ENCODE measurements around the gene BAG5. TPM values are rescaled to one million over a fixed set of nuclear protein-coding genes. Genes with fewer than 3 reads are reported as not detected.

The BAG5 gene
- total and polyA plus RNA-seq, 8 donors: 4.3 to 207 (median 11.6) TPM

DNA sequence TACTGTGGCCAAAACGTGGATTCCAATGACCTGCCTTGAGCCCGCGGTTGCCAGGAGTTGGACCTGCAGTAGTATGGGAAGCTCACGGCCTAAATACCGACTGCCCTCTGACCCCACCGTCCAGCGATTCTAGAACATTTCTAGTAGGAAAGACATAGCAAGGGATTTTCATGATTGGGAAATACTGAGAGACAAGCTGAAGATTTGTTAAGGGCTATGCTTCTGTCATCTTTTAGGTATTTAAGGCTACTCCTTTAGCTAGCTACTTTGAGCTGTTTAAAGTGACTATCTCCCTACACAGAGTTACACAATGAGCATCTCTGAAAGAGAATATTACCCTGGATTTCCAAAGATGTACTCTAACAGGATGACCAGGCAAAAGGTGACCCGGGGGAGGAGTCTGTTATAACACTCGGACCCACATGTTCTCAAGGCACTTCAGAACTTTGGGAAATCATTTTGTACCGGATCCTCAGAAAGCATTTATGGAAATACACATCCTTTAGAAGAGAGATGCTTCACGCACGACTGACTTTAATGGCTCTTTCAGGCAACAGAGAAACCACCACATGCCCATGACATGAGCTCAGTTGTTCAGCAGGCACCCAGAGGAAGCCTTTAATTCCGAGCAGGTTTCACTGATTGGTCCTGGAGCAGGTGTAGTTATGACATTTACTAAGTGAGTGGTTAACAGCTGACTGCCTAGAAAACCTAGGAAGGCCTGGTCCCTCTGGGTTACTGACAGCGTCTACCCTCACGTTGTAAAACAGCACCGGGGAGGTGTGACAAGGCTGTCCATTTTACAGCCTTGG lies 4.2 kb downstream of the BAG5 start:
- H3K27ac ChIP-seq: peak overlapping the region; percentile 17 to 90 (median 68)
- intact Hi-C loops (cut with DNase I; ENCODE audit: low total_unique reads): no loop called here
- DNase-seq: no peak
- 78 to 85% (median 81%) methylated on average over 16 of the region's 16 CpGs for WGBS, 5 donors
- H3K9me3 ChIP-seq: no peaks in the 10 kb centered on the region
- TF ChIP-seq, protein P1, sequence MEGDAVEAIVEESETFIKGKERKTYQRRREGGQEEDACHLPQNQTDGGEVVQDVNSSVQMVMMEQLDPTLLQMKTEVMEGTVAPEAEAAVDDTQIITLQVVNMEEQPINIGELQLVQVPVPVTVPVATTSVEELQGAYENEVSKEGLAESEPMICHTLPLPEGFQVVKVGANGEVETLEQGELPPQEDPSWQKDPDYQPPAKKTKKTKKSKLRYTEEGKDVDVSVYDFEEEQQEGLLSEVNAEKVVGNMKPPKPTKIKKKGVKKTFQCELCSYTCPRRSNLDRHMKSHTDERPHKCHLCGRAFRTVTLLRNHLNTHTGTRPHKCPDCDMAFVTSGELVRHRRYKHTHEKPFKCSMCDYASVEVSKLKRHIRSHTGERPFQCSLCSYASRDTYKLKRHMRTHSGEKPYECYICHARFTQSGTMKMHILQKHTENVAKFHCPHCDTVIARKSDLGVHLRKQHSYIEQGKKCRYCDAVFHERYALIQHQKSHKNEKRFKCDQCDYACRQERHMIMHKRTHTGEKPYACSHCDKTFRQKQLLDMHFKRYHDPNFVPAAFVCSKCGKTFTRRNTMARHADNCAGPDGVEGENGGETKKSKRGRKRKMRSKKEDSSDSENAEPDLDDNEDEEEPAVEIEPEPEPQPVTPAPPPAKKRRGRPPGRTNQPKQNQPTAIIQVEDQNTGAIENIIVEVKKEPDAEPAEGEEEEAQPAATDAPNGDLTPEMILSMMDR (IDR thresholded peaks at IDR 0.05): no peak
- no peak for TF ChIP-seq POLR2AphosphoS5 (IDR thresholded peaks at IDR 0.05)
- no peak for TF ChIP-seq EP300 (IDR thresholded peaks at IDR 0.05)
- H3K4me3 ChIP-seq: no peak overlapping the region
- peaks cover 48 to 83% (median 59%) of the 10 kb centered on the region in 4 donors for H3K4me1 ChIP-seq
- no peaks in the 10 kb centered on the region for H3K27me3 ChIP-seq
- H3K36me3 ChIP-seq: peaks cover 11 to 31% (median 18%) of the 10 kb centered on the region in 4 donors

DNA sequence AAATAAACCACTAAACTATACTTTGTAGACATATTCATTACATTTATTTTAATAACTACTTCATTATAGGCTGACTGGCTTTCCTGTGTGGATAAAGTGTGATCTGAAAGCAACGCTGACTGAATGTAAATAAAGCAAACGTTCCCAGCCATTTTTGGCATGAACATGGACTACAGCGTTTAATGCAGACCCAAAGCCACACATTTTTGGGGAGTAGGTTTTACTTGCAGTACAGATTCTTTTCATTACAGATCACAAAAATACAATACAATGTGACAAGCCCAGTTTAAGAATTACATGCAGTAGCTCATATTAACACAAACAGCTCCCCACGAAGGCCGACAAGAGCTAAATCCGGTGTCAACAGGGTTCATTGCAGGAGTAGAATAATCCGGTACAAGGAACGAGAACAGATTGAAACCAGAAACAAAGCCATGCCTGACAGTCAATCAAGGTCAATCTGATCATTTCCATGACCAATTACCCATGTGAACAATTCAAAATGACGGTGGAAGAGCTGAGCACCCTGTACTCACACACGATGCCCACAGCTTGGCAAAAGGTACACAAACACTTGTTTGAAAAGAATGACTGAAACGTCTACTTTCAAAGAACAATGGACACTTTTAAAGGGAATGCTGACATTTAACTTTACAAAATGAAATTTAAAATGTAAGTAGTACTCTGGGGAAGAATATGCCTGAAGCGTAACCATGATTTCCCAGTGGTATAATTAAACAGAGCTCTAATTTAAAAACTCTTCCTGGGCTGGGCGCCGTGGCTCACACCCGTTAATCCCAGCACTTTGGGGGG lies 5.3 kb downstream of the BAG5 start:
- 38 to 46% (median 41%) methylated on average over 15 of the region's 15 CpGs for WGBS, 5 donors
- TF ChIP-seq EP300 (IDR thresholded peaks at IDR 0.05): no peak
- TF ChIP-seq POLR2AphosphoS5 (IDR thresholded peaks at IDR 0.05): no peak
- no peak for TF ChIP-seq POLR2A (IDR thresholded peaks at IDR 0.05)
- TF ChIP-seq, protein P1 (IDR thresholded peaks at IDR 0.05): no peak
- intact Hi-C loops (cut with DNase I; ENCODE audit: low total_unique reads): no loop called here
- no peak for DNase-seq
- Histone ChIP-seq H3K36me3 (peaks cover 11 to 31% (median 18%) of the 10 kb centered on the region in 4 donors), H3K4me1 (peaks cover 50 to 90% (median 62%) of the 10 kb centered on the region in 4 donors), H3K27ac (peak overlapping the region in 4 of 5 donors; percentile 28 to 90 (median 70)), H3K27me3 (no peaks in the 10 kb centered on the region), H3K9me3 (no peaks in the 10 kb centered on the region), H3K4me3 (peak overlapping the region in 1 of 4 donors; percentile 2)

DNA sequence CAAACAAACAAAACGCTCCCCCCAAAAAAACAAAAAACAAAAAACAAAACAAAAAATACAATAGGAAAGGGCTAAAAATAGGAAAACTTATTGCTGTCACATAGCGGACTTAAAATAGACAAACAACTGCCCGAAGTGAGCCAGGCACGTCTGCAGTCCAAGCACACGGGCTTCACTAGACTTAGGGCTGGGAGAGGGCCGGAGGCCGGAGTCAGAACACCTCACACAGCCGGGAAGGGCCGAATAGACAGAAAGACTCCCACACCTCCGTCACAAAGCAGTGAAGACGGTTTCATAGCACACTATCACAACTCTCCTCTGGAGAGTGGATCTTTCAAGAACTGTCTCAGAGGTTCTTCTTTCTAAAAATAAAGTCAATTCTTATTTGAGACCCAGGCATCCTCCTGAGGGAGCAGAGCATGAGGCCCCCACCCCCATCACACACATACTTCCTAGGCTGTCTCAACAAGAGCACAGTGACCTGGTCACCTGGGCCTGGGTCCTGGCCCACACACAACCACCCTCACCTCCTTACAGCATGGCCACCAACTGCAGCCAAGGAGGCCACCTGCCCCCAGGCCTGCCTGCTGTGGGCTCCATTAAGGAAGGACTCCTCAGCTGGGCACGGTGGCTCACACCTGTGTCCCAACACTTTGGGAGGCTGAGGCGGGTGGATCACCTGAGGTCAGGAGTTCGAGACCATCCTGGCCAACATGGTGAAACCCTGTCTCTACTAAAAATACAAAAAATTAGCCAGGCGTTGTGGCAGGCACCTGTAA lies 6.7 kb downstream of the BAG5 start:
- peak overlapping the region in 4 of 5 donors; percentile 10 to 90 (median 40) for H3K27ac ChIP-seq

More for the DNA sequence above, 6.7 kb downstream of the BAG5 start:
- intact Hi-C loops (cut with DNase I; ENCODE audit: low total_unique reads): no loop called here
- peaks cover 11 to 31% (median 18%) of the 10 kb centered on the region in 4 donors for H3K36me3 ChIP-seq
- H3K4me3 ChIP-seq: no peak overlapping the region
- DNase-seq: no peak
- H3K9me3 ChIP-seq: no peaks in the 10 kb centered on the region
- TF ChIP-seq POLR2A (IDR thresholded peaks at IDR 0.05): no peak
- TF ChIP-seq POLR2AphosphoS5 (IDR thresholded peaks at IDR 0.05): no peak
- TF ChIP-seq EP300 (IDR thresholded peaks at IDR 0.05): no peak
- TF ChIP-seq, protein P1 (IDR thresholded peaks at IDR 0.05): no peak
- H3K27me3 ChIP-seq: no peaks in the 10 kb centered on the region
- peaks cover 45 to 91% (median 64%) of the 10 kb centered on the region in 4 donors for H3K4me1 ChIP-seq
- 85 to 91% (median 87%) methylated on average over 14 to 15 of the region's 15 CpGs for WGBS, 5 donors

Data from stomach (tissue), 9 donors.